HepG2 (cell line): ENCODE measurements around the gene GLIS1. TPM values are rescaled to one million over a fixed set of nuclear protein-coding genes. Genes with fewer than 3 reads are reported as not detected.

ENCODE experiments used
- ATAC-seq: fragments of 200-7000 bp; cut with Tn5 transposase; 3 replicates; pipeline ENCODE4 v1.9.1; 2020; ENCODE audit warnings: mild to moderate bottlenecking, moderate library complexity
- BruUV-seq: library from RNA; stranded (reverse); fragments of 400-500 nt; replicated peaks from 2 replicates; lab custom pipeline; 2021; lab: Mats Ljungman, UMichigan
- CTCF ChIA-PET: fragments of 300-600 bp; formaldehyde crosslinking; extraction: SDS; loops from one replicate; lab custom pipeline; 2021; ENCODE audit warnings: low total read pairs, inconsistent platforms, low intra/inter-chr PET ratio; lab: Yijun Ruan, JAX
- POLR2A ChIA-PET: fragments of 350-600 bp; sonication (Branson Sonifier 250); formaldehyde crosslinking; loops from one replicate; lab custom pipeline; 2020; ENCODE audit warnings: antibody characterized with exemption, inconsistent platforms; lab: Yijun Ruan, JAX
- DNase-seq: peaks from one replicate; pipeline ENCODE4 v3.0.0-alpha.2; 2015; ENCODE audit warnings: low spot score
- FAIRE-seq: peaks from 3 replicates; lab custom pipeline; 2011; peaks lifted over from hg19 to GRCh38; lab: Jason Lieb, UNC
- H2AFZ ChIP-seq: one replicate; pipeline ENCODE4 v1.6.1; 2011; ENCODE audit warnings: low read length, inconsistent platforms
- H3K27ac ChIP-seq: fragments of 300-600 bp; 3 replicates; pipeline ENCODE4 v1.8.0; 2011; ENCODE audit warnings: mixed run types, mild to moderate bottlenecking, mixed read lengths, low read length, inconsistent platforms; ENCODE audit not compliant: insufficient read depth; ENCODE audit errors: extremely low read length
- H3K27me3 ChIP-seq, 2 experiments: fragments of 200-600 bp in 1 of 2; 2 replicates in 1 of 2; 3 replicates in 1 of 2; pipeline versions ENCODE4 v1.6.0 to v1.8.0; 2011; ENCODE audit warnings: low read length in 2 of 2, mild to moderate bottlenecking in 2 of 2, moderate library complexity in 2 of 2, inconsistent platforms in 1 of 2; ENCODE audit not compliant: insufficient read depth in 2 of 2, control insufficient read depth in 1 of 2
- H3K36me3 ChIP-seq, 2 experiments: fragments of 200-600 bp in 1 of 2; replicated peaks in 1 of 2; 2 replicates in 1 of 2; 3 replicates in 1 of 2; pipeline versions ENCODE4 v1.5.1 to v1.8.0; 2011; ENCODE audit warnings: low read length in 2 of 2, inconsistent platforms in 1 of 2; ENCODE audit not compliant: insufficient read depth in 2 of 2, control insufficient read depth in 1 of 2
- H3K4me1 ChIP-seq: 2 replicates; pipeline ENCODE4 v1.5.1; 2012; ENCODE audit warnings: low read length, inconsistent platforms; ENCODE audit not compliant: insufficient read depth
- H3K4me2 ChIP-seq: 2 replicates; pipeline ENCODE4 v1.6.0; 2011; ENCODE audit warnings: low read depth, low read length, inconsistent platforms
- H3K4me3 ChIP-seq, 3 experiments: fragments of 200-600 bp in 1 of 3; sonication (generic), shearing (Covaris generic) in 1 of 3; replicated peaks in 1 of 3; 2 replicates each; pipeline ENCODE4 v1.5.1; 2011 to 2016; ENCODE audit warnings: low read length in 3 of 3, inconsistent platforms in 2 of 3, low read depth in 2 of 3, mild to moderate bottlenecking in 2 of 3, control low read depth in 1 of 3, mixed read lengths in 1 of 3; ENCODE audit not compliant: insufficient read depth in 1 of 3
- H3K79me2 ChIP-seq: one replicate; pipeline ENCODE4 v1.6.1; 2011; ENCODE audit warnings: low read length, inconsistent platforms; ENCODE audit not compliant: insufficient read depth
- H3K9ac ChIP-seq: 2 replicates; pipeline ENCODE4 v1.6.0; 2011; ENCODE audit warnings: mild to moderate bottlenecking, low read depth, low read length, inconsistent platforms; ENCODE audit not compliant: insufficient read depth
- H3K9me3 ChIP-seq: 2 replicates; pipeline ENCODE4 v1.5.1; 2012; ENCODE audit warnings: mild to moderate bottlenecking, low read length
- H4K20me1 ChIP-seq: 2 replicates; pipeline ENCODE4 v1.6.0; 2011; ENCODE audit warnings: inconsistent platforms, mild to moderate bottlenecking, low read length, moderate library complexity; ENCODE audit not compliant: insufficient read depth
- ASH2L ChIP-seq: fragments of 300-600, 200-600 bp; sonication (generic); IDR thresholded peaks from 2 replicates; pipeline ENCODE4 v1.7.0; 2017; ENCODE audit warnings: low read depth, mild to moderate bottlenecking, moderate library complexity, mixed read lengths, low read length; ENCODE audit not compliant: insufficient read length
- CHCHD3 ChIP-seq: sonication (generic); formaldehyde crosslinking; IDR thresholded peaks from 2 replicates; pipeline ENCODE4 v1.8.0; 2022; ENCODE audit warnings: mild to moderate bottlenecking, missing genetic modification reagents, moderate library complexity
- GPBP1L1 ChIP-seq: sonication (generic); formaldehyde crosslinking; IDR thresholded peaks from 2 replicates; pipeline ENCODE4 v1.5.0; 2020; ENCODE audit warnings: mild to moderate bottlenecking, missing genetic modification reagents
- HOXA3 ChIP-seq: sonication (generic); formaldehyde crosslinking; IDR thresholded peaks from 2 replicates; pipeline ENCODE4 v1.5.0; 2020; ENCODE audit warnings: missing genetic modification reagents
- HOXA9 ChIP-seq: sonication (generic); formaldehyde crosslinking; IDR thresholded peaks from 2 replicates; pipeline ENCODE4 v1.8.1; 2022; ENCODE audit warnings: missing genetic modification reagents, mild to moderate bottlenecking, moderate library complexity, borderline replicate concordance
- JUN ChIP-seq: sonication (generic); formaldehyde crosslinking; IDR thresholded peaks from 2 replicates; pipeline ENCODE4 v1.4.0; 2020; ENCODE audit warnings: mild to moderate bottlenecking, missing genetic modification reagents
- MAFF ChIP-seq: IDR thresholded peaks from 2 replicates; pipeline ENCODE4 v1.6.1; 2011; ENCODE audit warnings: low read depth, low read length, improper control_type of control experiment
- NONO ChIP-seq, 2 experiments: fragments of 450-650 bp in 1 of 2; sonication (generic) in 1 of 2; formaldehyde crosslinking in 1 of 2; IDR thresholded peaks in 1 of 2; conservative IDR thresholded peaks in 1 of 2; 2 replicates each; pipeline versions ENCODE4 v1.6.1 to v1.8.0; 2017 to 2022; ENCODE audit warnings: mild to moderate bottlenecking in 1 of 2, missing genetic modification reagents in 1 of 2, moderate library complexity in 1 of 2
- SNAI1 ChIP-seq: sonication (generic); formaldehyde crosslinking; IDR thresholded peaks from 2 replicates; pipeline ENCODE4 v1.5.0; 2020; ENCODE audit warnings: mild to moderate bottlenecking, missing genetic modification reagents, borderline replicate concordance
- ZFP41 ChIP-seq: sonication (generic); formaldehyde crosslinking; IDR thresholded peaks from 2 replicates; pipeline ENCODE4 v1.4.0; 2020; ENCODE audit warnings: mild to moderate bottlenecking, missing genetic modification reagents, borderline replicate concordance
- ZHX2 ChIP-seq, 2 experiments: sonication (generic) in 1 of 2; formaldehyde crosslinking in 1 of 2; IDR thresholded peaks; 2 replicates each; pipeline versions ENCODE4 v1.6.1 to v1.9.0; 2014 to 2022; ENCODE audit warnings: antibody characterized with exemption in 1 of 2, borderline replicate concordance in 1 of 2, inconsistent platforms in 1 of 2, low read depth in 1 of 2, missing genetic modification reagents in 1 of 2
- ZNF136 ChIP-seq: sonication (generic); formaldehyde crosslinking; IDR thresholded peaks from 2 replicates; pipeline ENCODE4 v1.8.1; 2022; ENCODE audit warnings: low read depth, mild to moderate bottlenecking, moderate library complexity, missing genetic modification reagents
- ZNF160 ChIP-seq: sonication (generic); formaldehyde crosslinking; IDR thresholded peaks from 2 replicates; pipeline ENCODE4 v1.8.0; 2022; ENCODE audit warnings: mild to moderate bottlenecking, inconsistent platforms, missing genetic modification reagents
- ZNF276 ChIP-seq: sonication (generic); formaldehyde crosslinking; IDR thresholded peaks from 2 replicates; pipeline ENCODE4 v1.4.0; 2020; ENCODE audit warnings: mild to moderate bottlenecking, low read depth, missing genetic modification reagents
- WGBS: methylation state at CpG from one replicate; pipeline ENCODE4 v1.1.6; 2017; ENCODE audit warnings: low lambda C conversion rate; 5-methylcytosine and 5-hydroxymethylcytosine counted together
- in situ Hi-C: cut with HindIII; loops from 2 replicates; pipeline ENCODE4 v1.10.0; 2017; ENCODE audit warnings: low pct_unique_long_range_greater_than_20kb; ENCODE audit not compliant: extremely low pct_ligation_motif_present
- intact Hi-C: fragments of 100-400 bp; cut with micrococcal nuclease; formaldehyde crosslinking; loops from one replicate; pipeline ENCODE4 v1.10.0; 2022; ENCODE audit not compliant: unreplicated experiment
- polyA plus RNA-seq, 8 experiments: library from polyadenylated mRNA; depleted of rRNA in 3 of 8; stranded (reverse) in 7 of 8; unstranded in 1 of 8; fragments of >200 nt; fragmentation: Illumina TruSeq in 4 of 8; extraction: Trizol in 4 of 8; gene quantifications; 2 replicates each; pipeline versions ENCODE4 v1.2.1 to v1.2.3, GENCODE V29; 2011 to 2016; ENCODE audit warnings: low read depth in 4 of 8, missing spikeins in 1 of 8, mixed read lengths in 1 of 8; ENCODE audit not compliant: insufficient read depth in 1 of 8
- total RNA-seq, 5 experiments: library from RNA; depleted of rRNA; stranded (reverse); fragments of >200 nt; fragmentation: Illumina TruSeq; extraction: Trizol; gene quantifications; 2 replicates each; pipeline ENCODE4 v1.2.3, GENCODE V29; 2016; ENCODE audit warnings: low read depth in 1 of 5
- TF ChIP-seq, protein P1 (sequence below): sonication (generic); formaldehyde crosslinking; IDR thresholded peaks from 2 replicates; pipeline ENCODE4 v1.4.0; 2020; ENCODE audit warnings: missing genetic modification reagents

GLIS1 gene
- total and polyA plus RNA-seq, 2 of the 13 experiments (the other 11 are each of a cell fraction or from before 2014, with no cell fraction given): 0.03 TPM; not detected in 1

GRCh38 chr1:53483656-53484055, 255.3 kb downstream of the GLIS1 start:
- H3K79me2 ChIP-seq: no peaks in the 10 kb centered on the region
- no peaks in the 10 kb centered on the region for H4K20me1 ChIP-seq
- H3K4me3 ChIP-seq: no peak overlapping the region
- no TSS peak for BruUV-seq
- peaks cover 1 to 62% of the 10 kb centered on the region in 2 experiments; a peak in 4 of 5 replicates for H3K27me3 ChIP-seq
- ATAC-seq (no peak), DNase-seq (no peak), FAIRE-seq (no peak)
- H3K27ac ChIP-seq: no peak overlapping the region
- POLR2A ChIA-PET: no interaction called here
- no peaks in the 10 kb centered on the region for H3K4me1 ChIP-seq
- no peaks in the 10 kb centered on the region for H3K36me3 ChIP-seq
- no peaks in the 10 kb centered on the region for H3K9me3 ChIP-seq
- intact Hi-C loops (no loop called here), in situ Hi-C loops (no loop called here)
- H3K9ac ChIP-seq: no peak overlapping the region
- WGBS: 0% methylated on average over 1 of the region's 4 CpGs
- H3K4me2 ChIP-seq: no peak overlapping the region
- CTCF ChIA-PET: interaction anchor here (0.7 kb wide), 1 partner anchor 90 kb away, joined by 3 read pairs; no protein-coding TSS in a partner anchor
- H2AFZ ChIP-seq: no peak overlapping the region
- TF ChIP-seq CHCHD3 (CRISPR knock-in tag): no peak
- TF ChIP-seq HOXA9 (CRISPR knock-in tag): no peak
- TF ChIP-seq ZHX2 (IDR thresholded peaks at IDR 0.05; ENCODE audit: low read depth): no peak
- no peak for TF ChIP-seq ZHX2 (CRISPR knock-in tag; IDR thresholded peaks at IDR 0.05; ENCODE audit: borderline replicate concordance)
- no peak for TF ChIP-seq HOXA3 (CRISPR knock-in tag)
- no peak for TF ChIP-seq ZNF276 (CRISPR knock-in tag)
- TF ChIP-seq ASH2L: no peak
- TF ChIP-seq ZNF160 (CRISPR knock-in tag): no peak
- TF ChIP-seq, protein P1, sequence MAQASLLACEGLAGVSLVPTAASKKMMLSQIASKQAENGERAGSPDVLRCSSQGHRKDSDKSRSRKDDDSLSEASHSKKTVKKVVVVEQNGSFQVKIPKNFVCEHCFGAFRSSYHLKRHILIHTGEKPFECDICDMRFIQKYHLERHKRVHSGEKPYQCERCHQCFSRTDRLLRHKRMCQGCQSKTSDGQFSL (CRISPR knock-in tag): no peak
- TF ChIP-seq SNAI1 (CRISPR knock-in tag): no peak
- TF ChIP-seq GPBP1L1: no peak
- no peak for TF ChIP-seq JUN (CRISPR knock-in tag)
- no peak for TF ChIP-seq NONO (IDR thresholded peaks at IDR 0.05)
- TF ChIP-seq NONO (CRISPR knock-in tag; conservative IDR thresholded peaks at IDR 0.05): no peak
- TF ChIP-seq ZFP41 (CRISPR knock-in tag): no peak
- no peak for TF ChIP-seq ZNF136 (CRISPR knock-in tag)
- no peak for TF ChIP-seq MAFF
